Natural killer cell (primary cell): ENCODE results near the gene GJC2. TPM values are rescaled to one million over a fixed set of nuclear protein-coding genes. Genes with fewer than 3 reads are reported as not detected.

Source experiments
- ATAC-seq, 3 donors: fragments of 150-1000 bp in 2 of 3; fragments of 200-7000 bp in 1 of 3; cut with Tn5 transposase; 1 replicate in 1 of 3; 2 replicates in 2 of 3; pipeline ENCODE4 v1.10.0; 2021; ENCODE audit warnings: mild to moderate bottlenecking in 2 of 3, moderate library complexity in 2 of 3
- DNase-seq, 2 donors: peaks; one replicate each; pipeline versions ENCODE4 v3.0.0 to v3.0.0-alpha.2; 2013 to 2021; ENCODE audit warnings: mixed read lengths in 1 of 2
- H3K27ac ChIP-seq: one replicate; pipeline ENCODE4 v1.5.1; 2013; ENCODE audit warnings: mild to moderate bottlenecking, low read length
- H3K27me3 ChIP-seq: one replicate; pipeline ENCODE4 v1.6.1; 2013; ENCODE audit warnings: low read length; ENCODE audit not compliant: control insufficient read depth, insufficient read depth
- H3K36me3 ChIP-seq: one replicate; pipeline ENCODE4 v1.6.1; 2013; ENCODE audit warnings: low read length; ENCODE audit not compliant: control insufficient read depth, insufficient read depth
- H3K4me1 ChIP-seq: one replicate; pipeline ENCODE4 v1.6.1; 2013; ENCODE audit warnings: low read length; ENCODE audit not compliant: control insufficient read depth, insufficient read depth
- H3K4me3 ChIP-seq: one replicate; pipeline ENCODE4 v1.5.1; 2013; ENCODE audit warnings: low read length
- H3K9me3 ChIP-seq: one replicate; pipeline ENCODE4 v1.6.1; 2013; ENCODE audit warnings: low read length; ENCODE audit not compliant: control insufficient read depth, insufficient read depth
- H3K27ac Mint-ChIP-seq, 2 donors: one replicate each; pipeline ENCODE4 v1.8.0; 2022; ENCODE audit warnings: mild to moderate bottlenecking in 2 of 2, mixed read lengths in 2 of 2, moderate library complexity in 1 of 2
- H3K27me3 Mint-ChIP-seq, 2 donors: one replicate each; pipeline ENCODE4 v1.8.0; 2022; ENCODE audit warnings: low read depth in 2 of 2, mixed read lengths in 2 of 2
- H3K36me3 Mint-ChIP-seq: one replicate; pipeline ENCODE4 v1.8.0; 2022; ENCODE audit warnings: mixed read lengths
- H3K4me1 Mint-ChIP-seq, 2 donors: one replicate each; pipeline ENCODE4 v1.8.0; 2022; ENCODE audit warnings: mixed read lengths in 2 of 2
- H3K4me3 Mint-ChIP-seq: one replicate; pipeline ENCODE4 v1.8.0; 2022; ENCODE audit warnings: mild to moderate bottlenecking, moderate library complexity, mixed read lengths
- H3K9me3 Mint-ChIP-seq, 2 donors: one replicate each; pipeline ENCODE4 v1.8.0; 2022; ENCODE audit warnings: mixed read lengths in 2 of 2
- WGBS: methylation state at CpG from one replicate; pipeline ENCODE4 v1.1.7; 2013; ENCODE audit warnings: missing lambda C conversion rate; ENCODE audit not compliant: insufficient coverage; 5-methylcytosine and 5-hydroxymethylcytosine counted together
- intact Hi-C: fragments of 100-400 bp; cut with micrococcal nuclease; formaldehyde crosslinking; loops from one replicate; pipeline ENCODE4 v1.14.2; 2022
- total RNA-seq, 4 donors: library from RNA; stranded (reverse); fragments of 120-200 nt in 1 of 4; gene quantifications; one replicate each; pipeline versions ENCODE4 v1.2.3 to v1.2.4, GENCODE V29; 2013 to 2022
- TF ChIP-seq, protein P1 (sequence below): fragments of 200-600 bp; IDR thresholded peaks from one replicate; pipeline ENCODE4 v1.8.0; 2022; ENCODE audit warnings: antibody characterized with exemption

Gene GJC2
- total RNA-seq, 3 donors from 2014 or later (not counting 1 experiment from before 2014, with no cell fraction given) = 1.0 to 2.2 (median 1.7) TPM

DNA sequence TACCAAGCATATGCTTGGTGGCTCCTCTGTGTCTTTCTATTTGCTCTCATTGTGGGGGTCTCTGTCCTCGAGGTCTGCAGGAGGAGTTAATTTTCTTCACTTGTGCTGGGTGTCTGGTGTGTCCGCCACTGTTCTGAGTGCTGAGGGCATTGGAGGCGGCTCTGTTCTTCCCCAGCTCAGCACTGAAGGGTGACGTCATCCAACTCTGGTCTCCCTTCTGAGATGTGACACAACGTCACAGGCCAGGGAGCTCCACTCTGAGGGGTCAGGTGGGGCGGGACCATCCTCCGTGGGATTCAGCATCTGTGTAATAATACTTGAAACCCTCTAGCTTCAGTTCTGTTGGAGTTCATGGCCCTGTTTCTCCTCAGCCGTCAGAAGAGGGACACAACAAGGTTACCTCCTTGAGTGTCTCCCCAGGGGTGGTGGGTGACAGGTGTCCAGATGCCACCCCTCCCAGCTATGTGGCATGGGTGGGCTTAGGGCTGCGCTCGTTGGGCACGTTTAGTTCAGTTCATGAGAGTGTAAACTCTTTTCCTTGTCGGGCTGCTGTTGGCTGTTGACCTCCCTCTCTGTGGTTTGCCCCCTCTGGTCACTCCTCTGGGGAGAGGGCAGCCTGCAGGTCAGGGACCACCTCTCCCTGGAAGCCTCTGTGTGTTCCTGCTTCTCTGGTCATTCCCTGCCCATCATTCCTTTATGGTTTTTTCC is 19.0 kb downstream of the GJC2 start:
- H3K4me1 Mint-ChIP-seq = peaks cover 41 to 44% of the 10 kb centered on the region in 2 donors
- H3K27me3 Mint-ChIP-seq = no peaks in the 10 kb centered on the region
- peak overlapping the region; percentile 61 to 74 for H3K27ac Mint-ChIP-seq
- no peaks in the 10 kb centered on the region for H3K36me3 ChIP-seq
- H3K4me3 ChIP-seq = no peak overlapping the region
- TF ChIP-seq, protein P1, sequence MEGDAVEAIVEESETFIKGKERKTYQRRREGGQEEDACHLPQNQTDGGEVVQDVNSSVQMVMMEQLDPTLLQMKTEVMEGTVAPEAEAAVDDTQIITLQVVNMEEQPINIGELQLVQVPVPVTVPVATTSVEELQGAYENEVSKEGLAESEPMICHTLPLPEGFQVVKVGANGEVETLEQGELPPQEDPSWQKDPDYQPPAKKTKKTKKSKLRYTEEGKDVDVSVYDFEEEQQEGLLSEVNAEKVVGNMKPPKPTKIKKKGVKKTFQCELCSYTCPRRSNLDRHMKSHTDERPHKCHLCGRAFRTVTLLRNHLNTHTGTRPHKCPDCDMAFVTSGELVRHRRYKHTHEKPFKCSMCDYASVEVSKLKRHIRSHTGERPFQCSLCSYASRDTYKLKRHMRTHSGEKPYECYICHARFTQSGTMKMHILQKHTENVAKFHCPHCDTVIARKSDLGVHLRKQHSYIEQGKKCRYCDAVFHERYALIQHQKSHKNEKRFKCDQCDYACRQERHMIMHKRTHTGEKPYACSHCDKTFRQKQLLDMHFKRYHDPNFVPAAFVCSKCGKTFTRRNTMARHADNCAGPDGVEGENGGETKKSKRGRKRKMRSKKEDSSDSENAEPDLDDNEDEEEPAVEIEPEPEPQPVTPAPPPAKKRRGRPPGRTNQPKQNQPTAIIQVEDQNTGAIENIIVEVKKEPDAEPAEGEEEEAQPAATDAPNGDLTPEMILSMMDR = no peak
- no peak overlapping the region for H3K27ac ChIP-seq
- no peaks in the 10 kb centered on the region for H3K27me3 ChIP-seq
- 85% methylated on average over 11 of the region's 12 CpGs for WGBS
- intact Hi-C loops = loop anchor here (5.0 kb wide), 1 partner anchor 86 kb away; the partner anchor contains the start of gene ARF1
- H3K4me3 Mint-ChIP-seq = no peak overlapping the region
- no peaks in the 10 kb centered on the region for H3K9me3 ChIP-seq
- peaks cover 22% of the 10 kb centered on the region for H3K4me1 ChIP-seq
- no peaks in the 10 kb centered on the region for H3K36me3 Mint-ChIP-seq
- ATAC-seq = no peak
- no peaks in the 10 kb centered on the region for H3K9me3 Mint-ChIP-seq
- DNase-seq = no peak

DNA sequence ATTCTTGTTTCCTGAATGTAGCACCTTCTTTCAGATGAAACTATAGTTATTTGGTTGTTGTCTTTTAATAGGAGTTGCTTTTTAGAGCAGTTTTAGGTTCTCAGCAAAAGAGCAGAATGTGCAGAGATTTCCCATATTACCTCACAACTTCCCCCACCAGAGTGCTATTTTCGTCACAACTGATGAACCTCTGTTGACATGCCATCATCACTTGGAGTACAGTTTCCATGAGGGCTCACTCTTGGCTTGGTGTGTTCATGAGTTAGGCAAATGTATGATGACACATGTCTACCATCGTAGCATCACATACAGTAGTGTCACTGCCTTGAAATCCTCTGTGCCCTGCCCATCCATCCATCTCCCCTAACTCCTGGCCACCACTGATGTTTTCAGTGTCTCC is 19.6 kb downstream of the GJC2 start:
- TF ChIP-seq, protein P1 = no peak
- no peak overlapping the region for H3K4me3 Mint-ChIP-seq
- H3K27ac ChIP-seq = no peak overlapping the region
- H3K27me3 ChIP-seq = no peaks in the 10 kb centered on the region
- peaks cover 21% of the 10 kb centered on the region for H3K4me1 ChIP-seq
- no peaks in the 10 kb centered on the region for H3K36me3 ChIP-seq
- DNase-seq (no peak), ATAC-seq (no peak)
- no peaks in the 10 kb centered on the region for H3K9me3 Mint-ChIP-seq
- H3K4me3 ChIP-seq = no peak overlapping the region
- WGBS = 82% methylated on average over 2 of the region's 2 CpGs
- intact Hi-C loops = loop anchor here (5.0 kb wide), 1 partner anchor 87 kb away; the partner anchor contains the start of gene ARF1
- peaks cover 37 to 42% of the 10 kb centered on the region in 2 donors for H3K4me1 Mint-ChIP-seq
- H3K9me3 ChIP-seq = no peaks in the 10 kb centered on the region
- no peaks in the 10 kb centered on the region for H3K27me3 Mint-ChIP-seq
- H3K36me3 Mint-ChIP-seq = no peaks in the 10 kb centered on the region
- peak overlapping the region; percentile 61 to 74 for H3K27ac Mint-ChIP-seq

DNA sequence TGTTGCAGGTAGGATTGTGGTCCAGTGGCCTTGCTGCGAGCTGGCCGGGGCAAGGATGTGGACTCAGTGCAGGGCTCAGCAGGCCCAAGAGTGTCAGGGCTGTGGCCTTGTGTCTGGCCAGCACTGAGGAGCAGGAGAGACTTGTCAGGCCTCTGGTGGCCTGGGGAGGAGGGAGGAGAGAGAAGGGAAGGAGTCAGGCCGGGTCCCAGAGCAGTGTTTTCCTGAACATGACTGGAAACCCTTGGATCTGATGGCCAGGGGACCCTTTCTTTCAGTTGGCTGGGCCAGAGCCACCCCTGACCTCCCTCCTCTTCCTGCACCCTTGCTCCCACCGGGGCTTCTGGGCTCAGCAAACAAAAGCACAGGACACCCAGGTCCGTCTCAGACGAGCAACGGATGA is 20.9 kb downstream of the GJC2 start:
- H3K9me3 ChIP-seq = peaks cover 2% of the 10 kb centered on the region
- no peak overlapping the region for H3K27ac ChIP-seq
- H3K27me3 ChIP-seq = no peaks in the 10 kb centered on the region
- Mint-ChIP-seq H3K9me3 (no peaks in the 10 kb centered on the region), H3K4me1 (peaks cover 27 to 32% of the 10 kb centered on the region in 2 donors), H3K27me3 (no peaks in the 10 kb centered on the region), H3K27ac (peak overlapping the region in 1 of 2 donors; percentile 58), H3K4me3 (no peak overlapping the region), H3K36me3 (no peaks in the 10 kb centered on the region)
- peaks cover 2% of the 10 kb centered on the region for H3K36me3 ChIP-seq
- H3K4me3 ChIP-seq = no peak overlapping the region
- ATAC-seq = no peak
- no peak for DNase-seq
- intact Hi-C loops = no loop called here
- peaks cover 11% of the 10 kb centered on the region for H3K4me1 ChIP-seq
- WGBS = 94% methylated on average over 7 of the region's 7 CpGs
- TF ChIP-seq, protein P1 = no peak
